DOHH2 (cell line): Measurements from ENCODE around the gene PPT2.

Source experiments
- EZH2phosphoT487 ChIP-seq: fragments of 200-600 bp; sonication (generic); IDR thresholded peaks from 2 replicates; pipeline ENCODE4 v1.6.1; 2017; ENCODE audit warnings: borderline replicate concordance, mild to moderate bottlenecking, antibody characterized with exemption, low read length, moderate library complexity, mixed read lengths
- TF ChIP-seq, protein P1 (sequence below): fragments of 200-600 bp; sonication (generic); IDR thresholded peaks from one replicate; pipeline ENCODE4 v1.5.1; 2014; ENCODE audit warnings: antibody characterized with exemption, mild to moderate bottlenecking, low read depth, low read length; ENCODE audit not compliant: poor library complexity, severe bottlenecking

DNA sequence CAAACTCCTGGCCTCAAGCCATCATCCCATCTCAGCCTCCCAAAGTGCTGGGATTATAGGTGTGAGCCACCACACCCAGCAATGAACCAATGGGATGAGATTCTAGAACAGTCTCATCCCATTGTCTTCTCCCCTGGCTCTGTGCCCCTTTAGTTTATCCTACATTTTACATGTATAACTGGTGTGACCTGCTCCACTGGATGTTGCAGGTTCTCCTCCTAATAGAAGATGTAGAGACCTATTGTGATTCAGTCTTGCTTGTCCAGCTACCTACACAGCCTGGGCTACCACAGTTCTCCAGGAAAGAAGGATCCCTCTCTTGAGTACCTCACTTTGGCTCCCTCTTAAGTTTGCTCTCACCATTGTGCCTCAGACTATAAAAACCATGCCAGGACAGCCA is 21.8 kb upstream of the PPT2 start:
- TF ChIP-seq, protein P1, sequence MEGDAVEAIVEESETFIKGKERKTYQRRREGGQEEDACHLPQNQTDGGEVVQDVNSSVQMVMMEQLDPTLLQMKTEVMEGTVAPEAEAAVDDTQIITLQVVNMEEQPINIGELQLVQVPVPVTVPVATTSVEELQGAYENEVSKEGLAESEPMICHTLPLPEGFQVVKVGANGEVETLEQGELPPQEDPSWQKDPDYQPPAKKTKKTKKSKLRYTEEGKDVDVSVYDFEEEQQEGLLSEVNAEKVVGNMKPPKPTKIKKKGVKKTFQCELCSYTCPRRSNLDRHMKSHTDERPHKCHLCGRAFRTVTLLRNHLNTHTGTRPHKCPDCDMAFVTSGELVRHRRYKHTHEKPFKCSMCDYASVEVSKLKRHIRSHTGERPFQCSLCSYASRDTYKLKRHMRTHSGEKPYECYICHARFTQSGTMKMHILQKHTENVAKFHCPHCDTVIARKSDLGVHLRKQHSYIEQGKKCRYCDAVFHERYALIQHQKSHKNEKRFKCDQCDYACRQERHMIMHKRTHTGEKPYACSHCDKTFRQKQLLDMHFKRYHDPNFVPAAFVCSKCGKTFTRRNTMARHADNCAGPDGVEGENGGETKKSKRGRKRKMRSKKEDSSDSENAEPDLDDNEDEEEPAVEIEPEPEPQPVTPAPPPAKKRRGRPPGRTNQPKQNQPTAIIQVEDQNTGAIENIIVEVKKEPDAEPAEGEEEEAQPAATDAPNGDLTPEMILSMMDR: no peak
- no peak for TF ChIP-seq EZH2phosphoT487
